Activated T-helper 1 cell treated with anti-CD3 and anti-CD28 coated beads, Interleukin-2, amount 50 U/mL, for 16 hours (primary cell): Measurements from ENCODE around the gene S100A2.
"Not testable (repeated sequence)": the region's sequence is repeated elsewhere in the genome, so short reads cannot be mapped to it uniquely, and the experiment has no call there.

Experiments used
- DNase-seq, 2 donors: peaks; one replicate each; pipeline ENCODE4 v3.0.0-alpha.2; 2020; ENCODE audit warnings: low read depth in 1 of 2, low spot score in 1 of 2

S100A2 gene

DNA sequence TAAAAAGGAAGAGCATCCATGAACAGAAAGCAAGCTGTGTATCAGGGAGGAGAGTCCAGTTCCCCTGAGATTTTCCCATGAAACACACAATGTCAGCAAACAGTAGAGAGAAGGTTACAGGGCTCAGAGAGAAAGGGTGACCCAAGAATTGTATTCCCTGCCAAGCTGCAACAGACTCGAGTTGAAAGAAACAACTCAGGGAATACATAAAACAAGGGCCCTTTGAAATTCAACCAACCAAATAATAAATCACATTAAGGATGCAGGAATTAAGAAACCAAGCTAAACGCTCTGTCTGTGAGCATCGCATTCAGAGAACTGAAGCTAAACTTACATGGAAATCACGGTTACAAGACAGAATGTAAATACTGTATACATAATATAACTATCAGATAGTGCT is 27.1 kb upstream of the S100A2 start:
- no peak for DNase-seq

GRCh38 chr1:153588482-153588881 is 22.8 kb upstream of the S100A2 start:
- DNase-seq: no peak

DNA sequence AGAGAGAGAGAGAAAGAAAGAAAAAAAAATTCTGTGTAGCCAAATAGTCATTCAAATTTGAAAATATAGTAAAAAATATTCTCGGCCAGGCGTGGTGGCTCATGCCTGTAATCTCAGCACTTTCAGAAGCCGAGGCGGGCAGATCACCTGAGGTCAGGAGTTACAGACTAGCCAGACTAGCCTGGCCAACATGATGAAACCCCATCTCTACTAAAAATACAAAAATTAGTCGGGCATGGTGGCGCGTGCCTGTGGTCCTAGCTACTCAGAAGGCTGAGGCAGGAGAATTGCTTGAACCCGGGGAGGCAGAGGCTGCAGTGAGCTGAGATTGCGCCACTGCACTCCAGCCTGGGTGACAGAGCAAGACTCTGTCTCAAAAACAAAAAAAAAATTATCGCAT is 22.4 kb upstream of the S100A2 start:
- DNase-seq: not testable (repeated sequence)

DNA sequence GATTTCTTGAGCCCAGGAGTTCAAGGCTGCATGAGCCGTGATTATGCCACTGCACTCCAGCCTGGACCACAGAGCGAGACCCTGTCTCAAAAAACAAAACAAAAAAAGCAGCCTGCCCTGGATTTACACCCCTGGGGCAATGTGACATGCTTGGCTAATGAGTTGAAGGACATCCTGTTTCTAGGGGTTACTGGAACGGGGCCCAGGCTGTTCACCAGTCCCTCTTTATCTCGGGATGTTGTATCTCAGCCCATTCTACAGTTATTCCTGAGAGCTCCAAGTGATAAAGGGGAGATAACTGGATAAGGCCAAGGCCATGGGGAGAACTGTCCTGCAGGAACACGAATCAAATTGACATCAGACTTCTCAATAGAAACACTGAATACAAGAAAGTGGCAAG is 21.7 kb upstream of the S100A2 start:
- no peak for DNase-seq

DNA sequence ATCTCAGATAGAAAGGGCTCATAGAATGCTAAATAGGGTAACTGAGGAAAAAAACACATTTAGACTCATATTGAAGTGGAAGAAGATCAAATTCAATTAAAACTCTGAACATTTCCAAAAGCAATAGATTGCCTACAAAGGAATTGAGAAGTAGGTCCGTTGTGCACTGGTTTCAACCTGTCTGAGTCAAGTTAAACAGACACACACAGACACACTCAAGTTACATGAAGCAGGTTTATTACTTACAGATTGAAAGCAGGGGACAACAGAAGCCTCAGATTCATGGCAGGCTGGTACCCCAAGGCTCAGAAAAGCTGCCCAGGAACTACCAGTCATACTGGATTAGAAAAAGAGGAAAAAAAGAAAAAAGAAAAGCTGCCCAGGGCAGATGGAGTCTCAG is 20.7 kb upstream of the S100A2 start:
- no peak for DNase-seq

DNA sequence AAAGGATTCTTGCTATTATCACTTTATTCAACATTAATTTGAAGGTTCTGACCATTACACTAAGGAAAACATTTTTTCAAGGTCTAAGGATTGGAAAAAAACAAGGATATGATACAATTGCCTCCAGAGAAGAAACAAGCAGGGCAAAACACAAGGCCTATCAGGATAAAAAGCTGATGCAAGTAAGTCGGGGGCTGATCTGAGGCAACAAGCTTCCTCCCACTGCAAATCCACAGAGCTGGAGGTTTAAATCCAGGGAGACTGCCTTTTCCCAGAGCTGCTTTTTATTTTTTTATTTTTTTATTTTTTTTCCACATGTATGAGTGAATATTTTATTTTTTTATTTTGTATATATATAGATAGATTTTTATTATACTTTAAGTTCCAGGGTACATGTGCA is 19.4 kb upstream of the S100A2 start:
- DNase-seq: no peak

- DNase-seq: no peak
Observed at GRCh38 chr1:153583976-153584375, 18.3 kb upstream of the S100A2 start.

DNA sequence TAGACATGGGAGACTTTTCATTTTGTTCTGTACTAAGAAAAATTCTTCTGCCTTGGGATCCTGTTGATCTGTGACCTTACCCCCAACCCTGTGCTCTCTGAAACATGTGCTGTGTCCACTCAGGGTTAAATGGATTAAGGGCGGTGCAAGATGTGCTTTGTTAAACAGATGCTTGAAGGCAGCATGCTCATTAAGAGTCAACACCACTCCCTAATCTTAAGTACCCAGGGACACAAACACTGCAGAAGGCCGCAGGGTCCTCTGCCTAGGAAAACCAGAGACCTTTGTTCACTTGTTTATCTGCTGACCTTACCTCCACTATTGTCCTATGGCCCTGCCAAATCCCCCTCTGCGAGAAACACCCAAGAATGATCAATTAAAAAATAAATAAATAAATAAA is 17.9 kb upstream of the S100A2 start:
- not testable (repeated sequence) for DNase-seq

- DNase-seq: not testable (repeated sequence)
Observed at GRCh38 chr1:153582836-153583235, 17.2 kb upstream of the S100A2 start.

GRCh38 chr1:153578936-153579335 is 13.3 kb upstream of the S100A2 start:
- no peak for DNase-seq

GRCh38 chr1:153578490-153578889 is 12.8 kb upstream of the S100A2 start:
- no peak for DNase-seq

- DNase-seq: no peak
Observed at GRCh38 chr1:153577624-153578051, 12.0 kb upstream of the S100A2 start.

GRCh38 chr1:153577138-153577537 is 11.5 kb upstream of the S100A2 start:
- no peak for DNase-seq

GRCh38 chr1:153575497-153575896 is 9.9 kb upstream of the S100A2 start:
- not testable (repeated sequence) for DNase-seq

DNA sequence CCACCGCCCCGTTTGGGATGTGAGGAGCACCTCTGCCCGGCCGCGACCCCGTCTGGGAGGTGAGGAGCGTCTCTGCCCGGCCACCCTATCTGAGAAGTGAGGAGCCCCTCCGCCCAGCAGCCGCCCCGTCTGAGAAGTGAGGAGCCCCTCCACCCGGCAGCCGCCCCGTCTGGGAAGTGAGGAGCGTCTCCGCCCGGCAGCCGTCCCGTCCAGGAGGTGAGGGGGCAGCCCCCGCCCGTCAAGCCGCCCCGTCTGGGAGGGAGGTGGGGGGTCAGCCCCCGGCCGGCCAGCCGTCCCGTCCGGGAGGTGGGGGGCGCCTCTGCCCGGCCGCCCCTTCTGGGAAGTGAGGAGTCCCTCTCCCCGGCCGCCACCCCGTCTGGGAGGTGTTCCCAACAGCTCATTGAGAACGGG is 9.4 kb upstream of the S100A2 start:
- DNase-seq: not testable (repeated sequence)

- DNase-seq: no peak
Observed at GRCh38 chr1:153573351-153573750, 7.7 kb upstream of the S100A2 start.

DNA sequence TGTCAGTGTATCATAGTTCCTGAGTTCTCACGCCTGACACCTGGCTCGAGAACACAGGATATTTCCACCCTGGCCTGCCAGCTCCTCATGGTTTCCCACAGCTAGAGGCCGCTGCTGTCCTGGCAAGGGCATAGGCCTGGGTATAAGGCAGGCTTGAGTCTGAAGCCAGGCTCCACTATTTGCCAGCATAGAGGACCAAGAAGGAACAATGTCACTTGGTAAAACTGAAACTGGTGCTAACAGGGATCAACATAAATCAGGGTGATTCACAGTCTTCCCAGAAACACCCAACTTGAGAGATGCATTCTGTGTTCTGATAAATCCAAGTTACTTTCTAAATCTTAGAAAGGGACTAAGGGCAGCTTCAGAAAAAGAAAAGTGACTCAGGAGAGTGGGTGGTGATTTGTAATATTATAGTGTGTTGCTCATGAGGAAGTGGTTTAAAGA is 6.9 kb upstream of the S100A2 start:
- no peak for DNase-seq

GRCh38 chr1:153571706-153572105 is 6.1 kb upstream of the S100A2 start:
- DNase-seq: no peak

DNA sequence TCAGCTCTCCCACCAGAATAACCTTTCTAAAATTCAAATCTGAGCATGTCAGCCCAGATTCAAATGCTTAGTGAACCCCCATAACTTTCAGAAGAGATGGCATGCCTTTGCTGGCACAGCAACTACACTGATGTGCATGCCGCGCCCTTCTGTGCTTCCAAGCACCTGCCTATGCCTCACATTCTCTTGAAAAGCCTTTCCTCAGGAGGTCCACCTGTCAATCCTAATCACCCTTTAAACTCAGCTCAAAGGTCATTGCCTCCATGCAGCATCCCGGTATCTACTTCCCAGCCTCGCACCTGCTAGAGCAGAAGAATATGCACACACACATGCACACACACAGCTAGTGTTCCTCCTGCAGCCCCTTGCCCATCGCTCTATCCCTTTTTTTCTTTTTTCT is 5.2 kb upstream of the S100A2 start:
- DNase-seq: no peak

- DNase-seq: no peak
Observed at GRCh38 chr1:153569465-153569864, 3.8 kb upstream of the S100A2 start.

DNA sequence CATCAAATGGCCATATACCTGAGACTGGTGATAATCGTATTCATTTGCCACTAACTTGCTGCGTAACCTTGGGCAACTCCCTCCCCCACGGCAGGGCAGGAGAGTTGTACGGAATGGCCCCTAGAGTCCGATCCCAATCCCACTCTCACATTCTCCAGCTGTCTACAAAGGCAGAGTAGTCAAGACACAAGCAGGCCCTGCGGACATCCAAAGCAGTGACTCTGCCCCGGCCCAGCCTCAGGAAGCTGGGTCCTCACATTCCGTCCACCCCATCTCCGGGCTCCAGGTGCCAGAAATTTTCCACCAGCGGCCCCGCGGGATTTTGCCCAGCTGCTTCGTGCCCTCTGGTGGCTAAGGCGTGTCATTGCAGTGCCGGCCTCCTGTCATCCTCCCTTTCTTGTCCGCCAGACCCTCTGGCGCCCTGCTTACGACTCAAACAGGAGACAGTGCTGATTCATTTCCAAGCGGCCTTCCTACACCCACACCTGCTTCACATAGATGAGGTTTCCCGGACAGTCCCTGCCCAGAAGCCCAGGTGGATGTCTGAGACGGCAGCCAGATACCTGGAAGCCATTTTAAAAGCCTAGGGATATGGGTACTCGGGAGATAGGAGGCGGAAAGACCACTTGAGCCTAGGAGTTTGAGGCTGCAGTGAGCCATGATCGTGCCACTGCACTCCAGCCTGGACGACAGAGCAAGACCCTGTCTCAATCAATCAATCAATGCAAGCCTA is 2.9 kb upstream of the S100A2 start:
- peak; percentile 63 to 66 for DNase-seq

- no peak for DNase-seq
Observed at GRCh38 chr1:153567621-153568366, 2.1 kb upstream of the S100A2 start.
